GM12891 (cell line): ENCODE data around the gene VPS37C.

Source experiments
- POLR2A ChIP-seq: IDR thresholded peaks from 2 replicates; pipeline ENCODE4 v1.6.1; 2011; ENCODE audit warnings: low read depth, low read length, control low read depth
- POLR2AphosphoS5 ChIP-seq: IDR thresholded peaks from 2 replicates; pipeline ENCODE4 v1.6.1; 2011; ENCODE audit warnings: low read depth, low read length, control low read depth
- POU2F2 ChIP-seq: IDR thresholded peaks from 2 replicates; pipeline ENCODE4 v1.6.1; 2011; ENCODE audit warnings: low read depth, mild to moderate bottlenecking, control low read depth, low read length, moderate library complexity
- TAF1 ChIP-seq: IDR thresholded peaks from 2 replicates; pipeline ENCODE4 v1.6.1; 2011; ENCODE audit warnings: low read depth, low read length, control low read depth

DNA sequence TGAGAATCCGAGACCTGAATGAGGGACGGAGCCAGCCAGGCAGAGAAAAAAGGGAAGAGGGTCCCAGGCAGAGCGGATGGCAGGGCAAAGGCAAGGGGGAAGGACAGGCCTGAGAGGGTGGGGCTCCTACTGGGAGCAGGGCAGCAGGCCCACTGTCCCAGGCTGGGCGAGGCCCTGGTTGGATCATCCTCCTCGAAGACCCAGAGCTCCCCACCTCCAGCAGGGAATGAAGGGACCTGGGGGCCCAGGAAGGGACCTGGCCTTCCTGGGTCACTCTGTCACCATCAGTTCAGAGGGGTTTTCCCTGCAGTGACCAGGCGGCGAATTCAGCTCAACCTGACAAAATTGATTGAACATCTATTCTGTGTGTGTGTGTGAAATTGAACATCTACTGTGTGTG is 54.9 kb downstream of the VPS37C start:
- no peak for TF ChIP-seq POLR2A
- no peak for TF ChIP-seq POLR2AphosphoS5
- no peak for TF ChIP-seq TAF1
- TF ChIP-seq POU2F2, result no peak
